Astrocyte (in vitro differentiated cells and primary cell): ENCODE measurements around the gene HECW1.

Source experiments
- EZH2 ChIP-seq: IDR thresholded peaks from 2 replicates; pipeline ENCODE4 v1.6.1; 2012; ENCODE audit warnings: mild to moderate bottlenecking, low read length, inconsistent platforms; ENCODE audit not compliant: insufficient read depth
- TF ChIP-seq, protein P1 (sequence below): IDR thresholded peaks from 2 replicates; pipeline ENCODE4 v1.5.1; 2011; ENCODE audit warnings: low read depth, mild to moderate bottlenecking, inconsistent platforms, low read length, moderate library complexity; ENCODE audit not compliant: insufficient read depth

DNA sequence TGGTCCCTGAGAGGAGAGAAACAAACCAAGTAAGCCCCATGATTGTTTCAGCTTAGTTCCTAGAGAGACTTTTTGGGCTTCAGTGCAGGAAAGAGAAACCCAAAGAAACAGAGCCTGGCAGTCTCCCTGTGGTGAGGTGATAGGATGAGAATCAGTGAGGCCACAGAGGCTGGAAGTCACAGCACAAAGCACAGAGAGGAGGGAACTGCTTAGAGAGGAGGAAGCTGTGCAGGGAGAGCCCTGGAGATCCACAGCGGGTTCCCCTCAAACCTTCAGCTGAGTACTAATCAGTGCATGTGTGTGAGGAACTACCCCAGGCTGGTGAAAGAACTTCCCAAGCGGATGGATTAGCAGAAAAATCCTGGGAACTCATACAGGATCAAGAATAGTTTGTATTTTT lies 27.4 kb upstream of the HECW1 start:
- TF ChIP-seq, protein P1, sequence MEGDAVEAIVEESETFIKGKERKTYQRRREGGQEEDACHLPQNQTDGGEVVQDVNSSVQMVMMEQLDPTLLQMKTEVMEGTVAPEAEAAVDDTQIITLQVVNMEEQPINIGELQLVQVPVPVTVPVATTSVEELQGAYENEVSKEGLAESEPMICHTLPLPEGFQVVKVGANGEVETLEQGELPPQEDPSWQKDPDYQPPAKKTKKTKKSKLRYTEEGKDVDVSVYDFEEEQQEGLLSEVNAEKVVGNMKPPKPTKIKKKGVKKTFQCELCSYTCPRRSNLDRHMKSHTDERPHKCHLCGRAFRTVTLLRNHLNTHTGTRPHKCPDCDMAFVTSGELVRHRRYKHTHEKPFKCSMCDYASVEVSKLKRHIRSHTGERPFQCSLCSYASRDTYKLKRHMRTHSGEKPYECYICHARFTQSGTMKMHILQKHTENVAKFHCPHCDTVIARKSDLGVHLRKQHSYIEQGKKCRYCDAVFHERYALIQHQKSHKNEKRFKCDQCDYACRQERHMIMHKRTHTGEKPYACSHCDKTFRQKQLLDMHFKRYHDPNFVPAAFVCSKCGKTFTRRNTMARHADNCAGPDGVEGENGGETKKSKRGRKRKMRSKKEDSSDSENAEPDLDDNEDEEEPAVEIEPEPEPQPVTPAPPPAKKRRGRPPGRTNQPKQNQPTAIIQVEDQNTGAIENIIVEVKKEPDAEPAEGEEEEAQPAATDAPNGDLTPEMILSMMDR = no peak
- no peak for TF ChIP-seq EZH2
